Breast epithelium (tissue), 3 donors: Measurements from ENCODE around the gene CCNE1.

Source experiments
- POLR2A ChIP-seq: fragments of 450-650 bp; IDR thresholded peaks from one replicate; pipeline ENCODE4 v1.6.1; 2016; ENCODE audit warnings: antibody characterized with exemption, mild to moderate bottlenecking, moderate library complexity
- TF ChIP-seq, protein P1 (sequence below), 3 donors: fragments of 450-650 bp; IDR thresholded peaks; one replicate each; pipeline ENCODE4 v1.5.1; 2016 to 2017; ENCODE audit warnings: antibody characterized with exemption in 3 of 3, mild to moderate bottlenecking in 3 of 3, moderate library complexity in 3 of 3

DNA sequence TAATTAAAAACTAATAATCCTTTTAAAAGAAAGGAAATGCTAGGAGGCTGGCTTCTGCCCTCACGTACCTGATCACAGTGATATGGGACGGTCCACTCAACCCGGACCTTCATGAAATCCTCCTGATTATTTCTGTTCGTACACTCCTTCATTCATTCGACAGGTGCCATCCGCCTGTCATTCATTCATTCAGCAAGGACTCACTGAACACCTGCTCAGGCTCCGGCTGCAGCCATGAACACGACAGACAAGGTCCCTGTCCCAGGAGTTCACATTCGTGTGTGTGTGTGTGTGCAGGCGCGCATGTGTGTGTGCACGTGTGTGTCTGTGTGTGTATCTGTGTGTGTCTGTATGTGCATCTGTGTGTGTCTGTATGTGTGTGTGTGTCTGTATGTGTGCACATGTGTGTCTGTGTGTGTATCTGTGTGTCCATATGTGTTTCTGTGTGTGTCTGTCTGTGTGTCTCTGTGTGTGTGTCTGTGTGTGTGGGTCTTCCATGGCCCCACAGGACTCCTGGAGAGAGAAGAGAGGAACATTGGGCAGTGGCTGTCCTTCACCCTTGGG is 28.1 kb upstream of the CCNE1 start:
- TF ChIP-seq POLR2A, result no peak
- TF ChIP-seq, protein P1, sequence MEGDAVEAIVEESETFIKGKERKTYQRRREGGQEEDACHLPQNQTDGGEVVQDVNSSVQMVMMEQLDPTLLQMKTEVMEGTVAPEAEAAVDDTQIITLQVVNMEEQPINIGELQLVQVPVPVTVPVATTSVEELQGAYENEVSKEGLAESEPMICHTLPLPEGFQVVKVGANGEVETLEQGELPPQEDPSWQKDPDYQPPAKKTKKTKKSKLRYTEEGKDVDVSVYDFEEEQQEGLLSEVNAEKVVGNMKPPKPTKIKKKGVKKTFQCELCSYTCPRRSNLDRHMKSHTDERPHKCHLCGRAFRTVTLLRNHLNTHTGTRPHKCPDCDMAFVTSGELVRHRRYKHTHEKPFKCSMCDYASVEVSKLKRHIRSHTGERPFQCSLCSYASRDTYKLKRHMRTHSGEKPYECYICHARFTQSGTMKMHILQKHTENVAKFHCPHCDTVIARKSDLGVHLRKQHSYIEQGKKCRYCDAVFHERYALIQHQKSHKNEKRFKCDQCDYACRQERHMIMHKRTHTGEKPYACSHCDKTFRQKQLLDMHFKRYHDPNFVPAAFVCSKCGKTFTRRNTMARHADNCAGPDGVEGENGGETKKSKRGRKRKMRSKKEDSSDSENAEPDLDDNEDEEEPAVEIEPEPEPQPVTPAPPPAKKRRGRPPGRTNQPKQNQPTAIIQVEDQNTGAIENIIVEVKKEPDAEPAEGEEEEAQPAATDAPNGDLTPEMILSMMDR (IDR thresholded peaks at IDR 0.05), result no peak
